H1 (cell line): ENCODE measurements around the gene RPS4Y2.

Experiments used
- CTCF ChIP-seq, 3 experiments: IDR thresholded peaks; 1 replicate in 2 of 3; 2 replicates in 1 of 3; pipeline versions ENCODE4 v1.5.1 to v1.6.1; 2011; ENCODE audit warnings: low read length in 3 of 3, mild to moderate bottlenecking in 3 of 3, inconsistent platforms in 2 of 3, low read depth in 1 of 3, moderate library complexity in 1 of 3; ENCODE audit not compliant: insufficient read depth in 1 of 3; ENCODE audit errors: control extremely low read depth in 1 of 3
- EZH2 ChIP-seq: fragments of 200-600 bp; sonication (generic); IDR thresholded peaks from 2 replicates; pipeline ENCODE4 v1.7.1; 2012; ENCODE audit warnings: low read depth, mild to moderate bottlenecking, moderate library complexity, low read length, inconsistent platforms; ENCODE audit not compliant: severe bottlenecking
- JUN ChIP-seq: IDR thresholded peaks from 2 replicates; pipeline ENCODE4 v1.6.1; 2011; ENCODE audit warnings: low read depth, mild to moderate bottlenecking, improper control_type of control experiment, low read length
- KDM1A ChIP-seq: fragments of 200-600, 300-600 bp; sonication (generic); IDR thresholded peaks from 2 replicates; pipeline ENCODE4 v1.7.1; 2016; ENCODE audit warnings: mild to moderate bottlenecking, low read length, borderline replicate concordance
- POLR2A ChIP-seq, 2 experiments: IDR thresholded peaks; 1 replicate in 1 of 2; 2 replicates in 1 of 2; pipeline ENCODE4 v1.6.1; 2011; ENCODE audit warnings: low read depth in 2 of 2, low read length in 2 of 2, mild to moderate bottlenecking in 2 of 2; ENCODE audit errors: control extremely low read depth in 1 of 2
- RFX5 ChIP-seq: IDR thresholded peaks from 2 replicates; pipeline ENCODE4 v1.6.1; 2011; ENCODE audit warnings: low read depth, low read length, improper control_type of control experiment, borderline replicate concordance
- TAF1 ChIP-seq: IDR thresholded peaks from 2 replicates; pipeline ENCODE4 v1.6.1; 2011; ENCODE audit warnings: mild to moderate bottlenecking, low read depth, low read length
- TF ChIP-seq, protein P1 (sequence below): IDR thresholded peaks from 2 replicates; pipeline ENCODE4 v1.6.1; 2011; ENCODE audit warnings: low read depth, mild to moderate bottlenecking, low read length; ENCODE audit not compliant: insufficient read depth

DNA sequence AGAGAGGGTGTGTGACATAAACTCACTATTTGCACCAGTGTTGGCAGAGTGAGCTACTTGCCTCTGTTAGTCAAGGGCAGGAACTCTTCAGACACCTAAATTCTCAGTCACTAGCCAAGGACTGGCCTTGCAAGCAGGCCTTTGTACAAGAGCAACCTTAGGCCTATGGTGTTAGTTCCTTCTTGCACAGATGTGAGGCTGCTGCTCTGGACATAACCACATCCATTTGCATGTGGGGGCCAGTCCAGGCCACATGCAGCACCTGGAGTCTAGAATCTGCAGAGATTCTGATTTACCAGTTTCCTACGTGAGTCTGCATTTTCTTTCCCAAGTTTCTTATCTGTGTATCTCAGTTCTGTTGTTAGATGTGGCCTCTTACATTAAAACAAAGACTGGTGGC lies 20.7 kb upstream of the RPS4Y2 start:
- no peak for TF ChIP-seq CTCF (IDR thresholded peaks at IDR 0.05; ENCODE audit: control extremely low read depth in 1 of 3, insufficient read depth in 1 of 3, low read depth in 1 of 3, low read length in 3 of 3)
- TF ChIP-seq, protein P1, sequence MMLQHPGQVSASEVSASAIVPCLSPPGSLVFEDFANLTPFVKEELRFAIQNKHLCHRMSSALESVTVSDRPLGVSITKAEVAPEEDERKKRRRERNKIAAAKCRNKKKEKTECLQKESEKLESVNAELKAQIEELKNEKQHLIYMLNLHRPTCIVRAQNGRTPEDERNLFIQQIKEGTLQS, result no peak
- TF ChIP-seq EZH2, result no peak
- TF ChIP-seq TAF1, result no peak
- TF ChIP-seq RFX5, result no peak
- no peak for TF ChIP-seq POLR2A (IDR thresholded peaks at IDR 0.05; ENCODE audit: control extremely low read depth in 1 of 2, low read depth in 2 of 2, low read length in 2 of 2)
- no peak for TF ChIP-seq JUN
- no peak for TF ChIP-seq KDM1A
